ENCODE measurements around the gene FAM83D. TPM values are rescaled to one million over a fixed set of nuclear protein-coding genes. Genes with fewer than 3 reads are reported as not detected.
A peak's percentile ranks its signal among the peaks of the same experiment; 100 is the strongest.
"Not testable (repeated sequence)": the region's sequence is repeated elsewhere in the genome, so short reads cannot be mapped to it uniquely, and the experiment has no call there.

Gene FAM83D
- total RNA-seq, 1 donor from 2014 or later = 0.71 TPM

DNA sequence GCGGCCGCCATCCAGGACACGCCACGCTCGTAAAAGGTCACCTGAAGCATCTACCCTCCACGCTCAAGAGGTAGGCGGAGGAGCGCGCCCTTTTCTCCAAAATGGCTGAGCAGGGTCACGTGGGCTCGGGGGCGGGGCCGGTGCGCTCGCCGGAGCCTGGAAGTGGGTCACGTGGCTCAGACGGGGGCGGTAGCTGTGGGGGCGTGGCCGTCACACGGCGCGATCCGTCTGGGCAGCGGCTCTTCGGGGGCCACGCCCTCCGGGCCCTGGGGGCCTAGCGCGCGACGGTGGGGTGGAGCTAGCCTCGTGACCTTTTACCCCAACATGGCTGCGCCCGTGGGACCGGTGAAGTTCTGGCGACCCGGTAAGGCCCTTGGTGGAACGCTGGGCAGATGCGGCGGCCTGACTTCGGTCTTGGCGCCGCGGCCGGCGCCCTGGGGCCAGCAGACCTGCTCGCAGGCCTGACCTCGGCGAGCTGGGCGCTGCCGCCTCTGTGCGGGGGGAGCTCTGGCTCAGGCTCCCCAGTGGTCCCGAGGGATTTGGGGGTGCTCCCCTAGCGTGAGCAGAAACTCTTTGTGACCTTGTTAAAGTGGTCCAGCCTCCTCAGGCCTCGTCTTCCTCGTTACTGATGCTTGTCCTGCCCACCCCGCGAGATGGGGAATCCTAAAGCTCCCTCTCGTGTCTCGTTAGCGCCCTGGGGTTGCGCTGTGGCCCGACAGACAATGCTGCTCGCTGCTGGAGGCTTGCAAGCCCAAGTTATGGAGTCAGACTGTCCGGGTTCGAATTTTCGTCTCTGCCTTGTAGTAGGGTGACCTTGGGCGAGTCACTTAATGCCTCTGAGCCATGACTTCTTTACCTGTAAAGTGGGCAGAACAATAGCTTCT is 36.1 kb downstream of the FAM83D start, which contains the start of gene DHX35:
Gene DHX35, plus strand, starts transcription at position 301 of the 884 bp plus-strand sequence. Its CDS starts 24 bp downstream, at position 325.
- peak; percentile 100 for DNase-seq (ENCODE audit: low spot score)

DNA sequence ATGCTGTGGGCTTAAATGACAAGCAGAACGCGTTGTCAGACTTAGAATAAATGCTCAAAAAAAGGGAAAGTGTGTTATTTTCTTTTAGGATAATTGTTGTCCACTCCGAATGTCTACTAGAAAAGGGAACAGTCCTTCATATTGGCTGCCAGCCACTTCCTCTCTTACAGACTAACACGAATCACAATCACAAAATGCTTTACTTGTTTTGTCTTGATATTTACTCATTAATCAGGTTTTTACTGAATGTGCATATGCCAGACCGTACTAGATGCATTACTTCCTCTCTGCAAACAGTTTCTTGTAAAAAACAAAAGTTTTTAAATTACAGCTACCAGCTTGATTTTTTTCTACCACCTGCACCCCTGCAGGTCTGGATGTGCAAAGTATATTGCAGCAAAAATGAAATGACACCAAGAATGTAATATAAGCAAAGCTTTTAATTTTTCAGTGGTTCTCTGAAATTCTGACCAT is 36.7 kb downstream of the FAM83D start:
- DNase-seq (ENCODE audit: low spot score) = no peak

DNA sequence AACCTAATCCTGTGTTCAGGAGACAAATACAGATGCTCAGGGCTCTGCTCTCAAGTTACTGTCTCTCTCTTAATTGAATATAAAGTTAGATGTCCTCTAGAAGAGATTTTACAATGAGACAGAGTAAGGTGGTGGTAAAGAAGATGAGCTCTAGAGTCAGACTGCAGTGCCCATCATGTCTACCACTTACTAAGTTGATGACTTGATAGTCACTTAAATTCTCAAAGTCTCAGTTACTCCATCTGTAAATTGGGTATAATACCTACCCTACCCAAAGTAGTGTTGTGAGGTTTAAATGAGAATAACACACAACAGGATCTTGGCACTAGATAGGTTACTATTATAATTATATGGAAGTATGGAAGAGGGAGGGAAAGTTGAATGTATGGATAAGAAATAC is 37.5 kb downstream of the FAM83D start:
- no peak for DNase-seq (ENCODE audit: low spot score)

DNA sequence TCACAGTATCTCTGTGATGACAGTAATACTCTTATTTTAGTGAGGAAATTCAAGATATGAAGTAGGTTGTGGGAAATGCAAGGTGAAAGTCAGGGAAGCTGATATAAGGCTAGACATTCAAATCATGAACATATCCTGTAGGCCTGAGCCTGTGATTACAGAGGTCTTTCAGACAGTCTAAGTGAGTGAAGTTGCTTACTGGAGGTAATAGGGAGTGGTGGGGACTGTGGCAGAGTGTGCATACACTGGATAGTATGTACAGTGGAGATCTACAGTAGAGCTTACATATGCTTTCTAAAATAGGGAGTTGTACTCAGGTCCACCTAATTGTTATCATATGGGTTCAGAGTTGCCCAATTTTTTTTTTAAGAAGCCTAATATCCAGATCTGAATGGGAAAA is 39.0 kb downstream of the FAM83D start:
- DNase-seq (ENCODE audit: low spot score) = no peak

DNA sequence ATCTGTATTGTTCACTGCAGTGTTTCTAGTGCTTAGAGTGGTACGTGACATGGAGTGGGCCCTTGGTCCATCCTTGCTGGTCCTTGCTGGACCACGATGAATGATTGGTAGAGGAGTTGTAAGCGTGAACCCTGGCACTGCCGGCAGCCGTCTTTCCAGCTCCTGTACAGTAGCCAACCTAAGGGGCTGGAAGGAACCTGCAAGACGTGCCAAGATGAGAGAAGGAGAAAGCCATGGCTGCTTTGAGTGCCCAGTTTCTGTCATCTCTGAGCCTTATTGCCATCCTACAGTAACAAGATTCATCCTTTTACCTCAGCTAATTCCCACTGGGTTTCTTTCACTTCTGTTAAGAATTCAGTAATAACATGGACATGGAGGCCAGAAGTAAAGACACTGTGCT is 41.9 kb downstream of the FAM83D start:
- DNase-seq (ENCODE audit: low spot score) = no peak

DNA sequence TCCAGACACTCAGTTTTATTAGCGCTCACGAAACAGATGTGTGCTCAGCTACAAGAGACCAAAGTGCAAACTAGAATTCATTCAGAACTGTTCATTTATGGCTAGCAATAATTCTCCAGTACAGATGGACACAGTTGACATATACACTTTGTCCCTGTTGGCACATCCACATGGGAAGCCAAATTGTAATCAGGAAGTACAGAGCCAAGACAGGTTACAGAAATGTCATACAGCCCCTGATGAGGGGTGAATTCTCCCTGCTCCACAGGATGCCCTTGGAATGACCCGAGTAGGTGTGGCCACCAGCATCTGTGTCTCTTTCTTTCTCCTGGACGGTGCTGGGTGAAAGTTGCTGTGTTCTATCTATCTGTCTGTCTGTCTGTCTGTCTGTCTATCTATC is 43.5 kb downstream of the FAM83D start:
- no peak for DNase-seq (ENCODE audit: low spot score)

DNA sequence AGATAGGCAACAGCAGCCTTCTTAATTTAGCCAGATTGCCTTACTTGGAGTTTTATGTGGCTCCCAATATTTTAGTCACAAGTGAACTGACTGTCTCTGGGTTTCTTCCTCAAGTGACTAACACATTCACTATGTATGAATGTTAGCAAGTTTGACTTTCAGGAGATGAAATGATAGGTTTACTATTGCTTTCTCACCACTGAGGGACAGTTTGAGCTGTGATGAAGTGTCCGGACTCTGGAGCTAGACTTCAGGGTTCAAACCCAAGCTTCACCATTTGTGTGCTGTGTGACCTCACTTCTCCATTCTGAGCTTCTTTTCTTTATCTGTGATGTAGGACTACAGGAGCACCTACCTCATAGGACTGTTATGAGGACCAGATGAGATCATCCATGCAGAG is 44.1 kb downstream of the FAM83D start:
- DNase-seq (ENCODE audit: low spot score) = no peak

DNA sequence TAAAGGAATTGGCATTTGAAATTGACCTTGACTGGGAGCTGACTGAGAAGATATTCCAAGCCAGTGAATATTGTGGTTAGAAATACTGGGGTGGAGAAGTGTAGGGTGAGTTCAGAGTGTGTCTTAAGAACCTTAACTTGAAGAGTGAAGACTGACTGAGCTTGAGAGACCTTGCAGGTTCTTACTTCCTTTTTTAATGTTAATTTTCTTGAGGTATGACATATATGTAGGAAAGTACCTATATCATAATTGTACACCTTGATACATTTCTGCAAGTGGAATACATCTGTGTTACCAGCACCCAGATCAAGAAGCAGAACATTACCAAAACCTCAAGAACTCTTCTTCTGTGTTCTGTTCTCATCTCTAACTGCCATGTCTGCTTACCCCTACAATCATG is 46.9 kb downstream of the FAM83D start:
- no peak for DNase-seq (ENCODE audit: low spot score)

DNA sequence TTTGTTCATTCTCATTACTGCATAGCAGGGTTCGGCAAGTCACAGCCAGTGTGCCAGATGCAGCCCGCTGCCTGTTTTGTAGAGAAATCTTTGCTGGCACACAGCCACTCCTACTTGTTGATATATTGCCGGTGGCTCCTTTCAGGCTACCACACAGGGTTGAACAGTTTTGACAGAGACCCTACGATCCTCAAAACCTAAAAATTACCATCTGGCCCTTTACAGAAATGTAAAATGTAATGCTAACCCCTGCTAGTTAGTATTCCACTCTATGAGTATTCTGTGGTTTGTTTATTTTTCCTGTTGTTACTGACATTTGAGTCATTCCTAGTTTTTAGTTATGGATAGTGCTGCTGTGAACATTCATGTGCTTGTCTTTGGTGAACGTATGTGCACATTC is 47.4 kb downstream of the FAM83D start:
- no peak for DNase-seq (ENCODE audit: low spot score)

DNA sequence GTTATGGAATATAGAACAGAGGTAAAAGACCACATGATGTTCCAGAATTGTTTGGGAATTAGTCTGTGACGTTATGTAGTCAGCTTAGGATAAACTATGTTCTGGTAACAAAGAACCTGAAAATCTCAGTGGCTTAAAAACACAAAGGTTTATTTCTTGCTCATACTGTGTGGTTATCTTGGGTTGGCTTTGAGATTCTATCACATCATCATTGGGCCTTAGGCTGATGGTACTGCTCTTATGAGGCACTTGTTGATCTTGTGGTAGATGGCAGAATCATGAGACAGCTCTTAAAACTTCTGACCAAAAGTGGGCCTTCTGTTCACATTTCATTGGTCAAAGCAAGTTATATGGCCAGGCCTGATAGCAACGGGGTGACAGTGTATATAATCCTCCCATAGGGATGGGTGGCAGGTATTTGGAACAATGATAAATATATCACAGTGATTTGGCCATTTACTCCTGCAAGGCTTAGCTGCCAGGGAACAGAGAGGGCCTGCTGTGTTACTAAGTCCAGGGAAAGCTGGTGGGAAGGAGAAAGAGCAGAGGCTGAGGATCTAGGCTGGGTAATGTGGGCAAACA is 49.4 kb downstream of the FAM83D start:
- no peak for DNase-seq (ENCODE audit: low spot score)

DNA sequence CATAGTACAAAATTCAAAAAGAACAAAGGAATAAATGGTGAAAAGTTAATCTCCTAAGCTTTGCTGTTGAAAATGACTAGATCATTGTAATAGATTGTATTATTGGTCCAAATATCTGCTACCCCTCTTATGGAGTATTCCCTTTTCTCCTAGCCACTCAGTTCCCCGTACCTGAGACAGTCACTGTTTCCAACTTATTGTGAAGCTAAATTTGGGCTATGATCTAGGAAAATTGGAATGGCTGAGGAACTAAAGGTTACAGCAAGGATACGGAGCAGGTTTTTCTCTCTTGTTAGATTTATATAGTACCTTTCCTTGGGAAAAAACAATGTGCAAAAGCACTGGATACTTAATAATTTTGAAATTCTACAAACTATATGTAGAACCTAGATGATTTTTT is 53.2 kb downstream of the FAM83D start:
- no peak for DNase-seq (ENCODE audit: low spot score)

DNA sequence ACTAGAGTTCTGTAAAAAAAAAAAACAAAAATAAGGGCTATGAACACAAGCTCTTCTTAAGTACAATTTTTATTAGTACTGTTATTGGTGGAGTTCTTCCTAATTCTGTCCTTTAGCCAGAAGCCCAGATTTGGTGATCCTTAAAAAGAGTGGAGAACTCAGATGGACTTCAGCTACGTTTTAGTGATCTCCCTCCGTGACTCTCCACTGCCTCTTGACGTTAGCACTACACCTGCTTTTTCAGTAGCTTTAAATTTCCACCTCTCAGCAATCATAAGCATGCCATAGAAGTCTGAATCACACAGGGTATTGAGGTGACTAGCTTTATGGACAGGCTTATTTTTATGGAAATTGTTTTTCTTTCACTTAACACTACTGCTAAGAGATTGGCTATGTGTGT is 53.6 kb downstream of the FAM83D start:
- no peak for DNase-seq (ENCODE audit: low spot score)

DNA sequence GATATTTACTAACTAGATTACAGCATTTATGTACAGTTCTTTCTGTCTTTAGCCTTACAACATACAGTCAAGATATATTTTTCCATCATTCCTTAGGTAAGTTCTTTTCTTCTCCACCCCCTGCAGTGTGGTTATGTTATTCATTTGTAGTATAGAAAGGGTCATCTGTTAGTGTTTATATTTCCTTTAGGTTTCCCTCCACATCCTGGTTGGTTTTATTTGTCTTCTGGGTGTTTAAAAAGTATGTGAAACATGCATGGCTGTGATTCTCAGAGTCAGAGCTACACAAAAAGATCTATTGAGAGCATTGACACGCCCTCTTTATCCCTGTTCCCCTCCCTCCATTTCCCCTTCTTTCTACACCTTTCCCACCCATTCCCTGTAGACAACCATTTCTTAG is 56.1 kb downstream of the FAM83D start:
- no peak for DNase-seq (ENCODE audit: low spot score)

DNA sequence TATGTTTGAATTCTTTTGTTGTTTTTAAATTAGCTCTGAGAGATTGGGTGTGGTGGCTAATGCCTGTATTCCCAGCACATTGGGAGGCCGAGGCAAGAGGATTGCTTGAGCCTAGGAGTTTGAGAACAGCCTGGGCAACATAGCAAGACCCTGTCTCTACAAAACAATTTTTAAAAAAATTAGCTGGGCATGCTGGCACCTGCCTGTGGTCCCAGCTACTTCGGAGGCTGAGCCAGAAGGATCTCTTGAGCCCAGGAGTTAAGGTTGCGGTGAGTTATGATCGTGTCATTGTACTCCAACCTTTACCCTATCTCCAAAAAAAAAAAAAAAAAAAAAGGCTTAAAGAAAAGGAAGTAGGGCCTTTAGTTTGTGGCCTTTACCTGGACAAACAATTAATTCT is 58.8 kb downstream of the FAM83D start:
- DNase-seq (ENCODE audit: low spot score) = no peak

DNA sequence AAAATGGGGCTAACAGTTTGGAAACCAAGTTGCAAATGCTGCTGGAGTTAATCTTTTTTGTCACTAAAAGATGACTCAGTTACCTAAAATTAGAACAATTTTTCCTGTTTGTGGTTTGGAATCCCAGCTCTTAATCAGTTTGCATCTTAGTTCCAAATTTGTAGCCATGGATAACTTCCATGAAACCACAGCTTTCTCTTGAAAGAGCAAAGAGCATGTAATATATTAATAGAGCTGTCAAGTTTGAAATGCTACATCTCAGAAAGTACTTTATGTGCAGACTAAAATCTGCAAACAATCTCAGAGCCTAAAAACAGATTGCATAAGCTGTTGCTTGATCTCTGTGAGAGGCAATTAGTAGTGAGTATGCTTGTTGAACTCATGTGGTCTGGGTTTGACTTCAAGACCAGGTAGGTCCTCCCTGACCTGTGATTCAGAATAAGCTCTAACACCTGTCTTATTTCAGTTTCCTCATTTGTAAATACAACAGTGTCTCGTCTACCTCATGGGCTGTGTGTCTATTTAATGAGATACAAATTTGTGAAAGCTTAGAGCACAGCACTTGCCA is 59.5 kb downstream of the FAM83D start:
- DNase-seq (ENCODE audit: low spot score) = no peak

DNA sequence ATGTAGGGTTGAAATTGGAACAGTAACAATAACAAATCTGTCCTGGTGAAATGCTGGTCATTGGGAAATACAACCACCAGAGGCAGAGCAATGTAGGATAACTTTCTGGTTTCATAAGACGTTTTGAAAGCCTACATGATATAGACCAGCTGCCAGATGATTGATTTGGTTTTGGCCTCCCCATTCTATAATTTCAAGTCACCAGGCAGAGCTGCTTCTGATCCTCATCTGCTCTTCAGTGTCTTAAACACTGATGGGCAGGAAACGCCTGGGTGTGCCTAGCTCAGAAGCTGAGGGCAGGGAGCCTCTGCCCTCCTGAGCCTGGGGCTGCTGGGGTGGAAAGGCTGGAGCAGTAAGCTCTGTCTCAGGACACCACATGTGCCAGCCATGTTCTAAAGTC is 60.4 kb downstream of the FAM83D start:
- DNase-seq (ENCODE audit: low spot score) = no peak

DNA sequence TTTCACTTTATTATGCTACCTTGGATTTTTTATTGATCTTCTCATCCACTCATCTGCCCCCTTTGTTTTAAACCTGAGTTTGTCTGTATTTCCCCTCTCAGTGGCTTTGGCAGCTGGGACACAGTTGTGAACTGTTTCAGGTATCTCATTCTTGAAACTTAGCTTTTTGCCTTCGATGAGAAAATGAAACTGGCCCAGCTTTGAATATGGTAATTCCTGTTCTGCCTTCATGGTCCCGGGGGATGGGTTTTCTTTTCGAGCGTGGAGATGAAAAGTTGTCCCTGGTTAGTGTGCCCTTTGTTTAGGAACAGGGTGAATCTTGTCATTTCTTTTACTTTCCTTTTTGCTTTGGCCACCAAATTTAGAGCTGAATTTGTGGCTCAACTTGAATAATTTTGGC is 61.6 kb downstream of the FAM83D start:
- no peak for DNase-seq (ENCODE audit: low spot score)

DNA sequence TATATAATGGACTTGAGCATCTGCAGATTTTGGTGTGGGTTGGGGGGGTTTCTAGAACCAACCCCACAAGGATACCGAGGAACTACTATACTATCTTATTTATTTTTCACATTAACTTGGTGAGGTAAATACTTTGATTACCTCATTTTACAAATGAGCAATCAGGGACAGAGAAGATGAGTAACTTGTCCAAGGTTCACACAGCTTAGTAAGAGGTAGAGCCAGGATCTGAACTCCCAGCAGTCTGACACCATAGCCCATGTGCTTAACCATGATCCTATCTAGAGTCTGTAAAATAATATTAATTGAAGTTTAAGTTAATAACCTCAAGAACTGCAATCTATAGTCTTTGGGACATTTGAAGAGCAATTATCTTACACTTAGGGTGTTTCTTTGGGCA is 64.5 kb downstream of the FAM83D start:
- DNase-seq (ENCODE audit: low spot score) = no peak

DNA sequence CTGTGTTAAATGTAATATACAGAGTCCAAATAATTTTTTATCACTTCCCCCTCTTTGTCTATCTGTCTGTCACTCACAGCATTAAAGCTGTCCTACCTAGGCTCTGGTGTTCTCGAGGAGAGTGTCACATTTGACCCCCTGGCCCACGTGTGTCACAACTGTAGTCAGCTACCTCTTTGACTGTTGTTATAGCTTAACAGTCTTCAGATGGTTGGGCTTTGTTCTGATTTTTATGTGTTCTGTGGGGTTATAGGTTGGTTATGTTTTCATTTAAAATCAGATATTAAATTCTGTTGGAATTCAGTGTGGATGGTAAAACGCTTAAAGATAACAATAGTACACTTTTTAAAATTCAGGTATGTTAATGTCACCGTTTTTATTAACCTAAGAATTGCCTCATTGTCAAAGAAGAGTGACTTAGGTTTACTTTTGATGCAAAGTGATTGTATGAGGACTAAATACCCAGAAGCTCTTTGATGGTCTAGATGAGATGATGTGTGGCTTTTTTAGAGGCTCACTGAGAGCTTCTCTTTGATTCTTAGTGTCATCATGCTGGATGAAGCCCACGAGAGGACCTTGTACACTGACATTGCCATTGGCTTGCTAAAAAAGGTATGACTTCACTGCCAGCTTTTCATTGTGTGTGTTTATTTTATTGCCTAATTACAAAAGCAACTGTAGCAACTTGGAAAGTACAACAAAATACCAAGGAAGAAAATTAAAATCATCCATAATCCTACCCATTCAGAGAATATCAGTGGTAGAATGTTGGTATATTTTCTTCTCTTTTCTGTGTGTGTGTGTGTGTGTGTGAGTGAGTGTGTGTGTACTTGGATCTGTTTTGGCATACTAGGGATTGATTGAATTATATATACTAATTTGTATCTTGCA is 65.8 kb downstream of the FAM83D start:
- DNase-seq (ENCODE audit: low spot score) = no peak

DNA sequence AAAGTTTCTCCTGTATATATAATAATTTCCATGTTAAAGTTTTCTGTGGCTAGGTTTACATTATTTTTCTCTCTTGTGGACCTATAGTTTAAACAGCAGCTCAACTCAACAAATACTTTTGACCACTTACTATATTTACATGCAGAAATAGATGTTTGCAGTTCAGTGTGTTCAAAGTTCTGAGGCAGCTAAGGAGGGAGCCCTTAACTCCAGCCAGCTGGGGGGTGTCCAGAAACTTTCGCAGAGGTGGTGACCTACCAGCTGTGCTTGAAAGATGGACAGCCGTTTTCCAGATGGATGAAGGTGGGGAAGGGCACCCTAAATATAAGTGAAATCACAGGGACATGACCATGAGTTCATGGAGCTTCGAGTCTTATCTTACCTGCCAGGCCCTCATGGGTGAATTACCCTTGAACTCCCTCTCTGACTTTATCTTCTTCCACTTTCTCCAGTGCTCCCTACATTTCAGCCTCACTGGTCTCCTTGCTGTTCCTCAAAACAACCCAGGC is 69.4 kb downstream of the FAM83D start:
- no peak for DNase-seq (ENCODE audit: low spot score)

DNA sequence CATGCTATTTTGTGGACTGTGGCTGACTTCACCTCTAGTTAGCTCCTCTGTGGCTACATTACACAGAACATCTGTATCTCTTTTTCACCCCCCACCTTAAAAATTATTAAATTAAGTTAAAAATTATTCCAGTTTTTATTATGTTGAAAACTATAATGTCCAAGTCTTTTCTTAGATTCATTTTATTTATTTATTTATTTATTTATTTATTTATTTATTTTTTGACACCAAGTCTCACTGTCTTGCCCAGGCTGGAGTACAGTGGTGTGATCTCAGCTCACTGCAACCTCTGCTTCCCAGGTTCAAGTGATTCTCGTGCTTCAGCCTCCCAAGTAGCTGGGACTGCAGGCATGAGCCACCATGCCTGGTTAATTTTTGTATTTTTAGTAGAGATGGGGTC is 70.6 kb downstream of the FAM83D start:
- DNase-seq (ENCODE audit: low spot score) = not testable (repeated sequence)

Measured in mesenteric fat pad (tissue), 1 donor.